SK-N-SH (cell line): Measurements from ENCODE around the gene SH3RF2. TPM values are rescaled to one million over a fixed set of nuclear protein-coding genes. Genes with fewer than 3 reads are reported as not detected.

Experiments used
- CTCF ChIA-PET: fragments of 300-600, 350-600 bp; formaldehyde crosslinking; extraction: SDS; loops from one replicate; lab custom pipeline; 2021; lab: Yijun Ruan, JAX
- POLR2A ChIA-PET: fragments of 350-600 bp; sonication (Branson Sonifier 250); formaldehyde crosslinking; extraction: SDS; loops from one replicate; lab custom pipeline; 2020; ENCODE audit warnings: antibody characterized with exemption, inconsistent platforms; lab: Yijun Ruan, JAX
- DNase-seq: peaks from one replicate; pipeline ENCODE4 v3.0.0; 2012
- H2AFZ ChIP-seq: fragments of 200-600 bp; sonication (generic); 2 replicates; pipeline ENCODE4 v1.8.1; 2016; ENCODE audit warnings: antibody characterized with exemption, mild to moderate bottlenecking, low read depth
- H3F3A ChIP-seq: fragments of 200-600 bp; sonication (generic); replicated peaks from 2 replicates; pipeline ENCODE3; 2016; ENCODE audit warnings: antibody characterized with exemption, mild to moderate bottlenecking; ENCODE audit not compliant: insufficient read depth
- H3K27ac ChIP-seq, 2 experiments: fragments of 200-500 bp in 1 of 2; fragments of 200-600 bp in 1 of 2; sonication (Bioruptor generic) in 1 of 2; sonication (generic), shearing (Covaris generic) in 1 of 2; 2 replicates each; pipeline versions ENCODE4 v1.5.1 to v1.6.1; 2014 to 2016; ENCODE audit warnings: low read depth in 2 of 2, inconsistent platforms in 1 of 2, low read length in 1 of 2, mild to moderate bottlenecking in 1 of 2, mixed read lengths in 1 of 2
- H3K27me3 ChIP-seq: fragments of 200-600 bp; sonication (generic), shearing (Covaris generic); 2 replicates; pipeline ENCODE4 v1.6.1; 2016; ENCODE audit warnings: mixed run types; ENCODE audit not compliant: insufficient read depth
- H3K36me3 ChIP-seq, 2 experiments: fragments of 200-500 bp in 1 of 2; fragments of 200-600 bp in 1 of 2; sonication (Bioruptor generic) in 1 of 2; sonication (generic) in 1 of 2; replicated peaks in 1 of 2; 2 replicates each; pipeline versions ENCODE3 to v1.5.1; 2014 to 2016; ENCODE audit warnings: low read length in 1 of 2, mild to moderate bottlenecking in 1 of 2; ENCODE audit not compliant: insufficient read depth in 2 of 2, control insufficient read depth in 1 of 2
- H3K4me1 ChIP-seq, 2 experiments: fragments of 200-500 bp in 1 of 2; fragments of 200-600 bp in 1 of 2; sonication (Bioruptor generic) in 1 of 2; sonication (generic), shearing (Covaris generic) in 1 of 2; 2 replicates each; pipeline versions ENCODE4 v1.5.1 to v1.6.1; 2014 to 2016; ENCODE audit warnings: low read depth in 1 of 2, low read length in 1 of 2, mixed run types in 1 of 2; ENCODE audit not compliant: insufficient read depth in 2 of 2, control insufficient read depth in 1 of 2
- H3K4me2 ChIP-seq: fragments of 200-600 bp; sonication (generic), shearing (Covaris generic); 2 replicates; pipeline ENCODE4 v1.6.1; 2017; ENCODE audit warnings: mixed run types
- H3K4me3 ChIP-seq, 2 experiments: fragments of 200-500 bp in 1 of 2; fragments of 200-600 bp in 1 of 2; sonication (Bioruptor generic) in 1 of 2; sonication (generic), shearing (Covaris generic) in 1 of 2; 2 replicates each; pipeline versions ENCODE4 v1.5.1 to v1.8.1; 2014 to 2016; ENCODE audit warnings: low read depth in 2 of 2, inconsistent platforms in 1 of 2, low read length in 1 of 2, mild to moderate bottlenecking in 1 of 2, mixed read lengths in 1 of 2, moderate library complexity in 1 of 2
- H3K79me2 ChIP-seq: fragments of 200-600 bp; sonication (generic); 2 replicates; pipeline ENCODE4 v1.8.1; 2017; ENCODE audit warnings: mild to moderate bottlenecking; ENCODE audit not compliant: insufficient read depth
- H3K9ac ChIP-seq: fragments of 200-600 bp; sonication (generic); 2 replicates; pipeline ENCODE4 v1.6.1; 2017; ENCODE audit warnings: mixed run types
- H3K9me2 ChIP-seq: fragments of 200-600 bp; sonication (generic); 2 replicates; pipeline ENCODE4 v1.6.1; 2017; ENCODE audit warnings: mixed run types
- H3K9me3 ChIP-seq: fragments of 200-600 bp; sonication (generic); 2 replicates; pipeline ENCODE4 v1.6.1; 2017; ENCODE audit warnings: mixed run types, mild to moderate bottlenecking, moderate library complexity
- H4K20me1 ChIP-seq: fragments of 200-600 bp; sonication (generic); 2 replicates; pipeline ENCODE4 v1.6.1; 2017; ENCODE audit warnings: mild to moderate bottlenecking, mixed run types; ENCODE audit not compliant: insufficient read depth
- CHD2 ChIP-seq: fragments of 150-350 bp; IDR thresholded peaks from 2 replicates; pipeline ENCODE4 v1.6.1; 2018; ENCODE audit warnings: low read length; ENCODE audit not compliant: partially characterized antibody
- ELF1 ChIP-seq: IDR thresholded peaks from 2 replicates; pipeline ENCODE4 v1.4.0; 2012
- EZH2phosphoT487 ChIP-seq: fragments of 200-600 bp; sonication (generic); IDR thresholded peaks from 2 replicates; pipeline ENCODE4 v1.6.1; 2017; ENCODE audit warnings: low read depth, mixed run types, mild to moderate bottlenecking, antibody characterized with exemption, moderate library complexity, borderline replicate concordance
- FOSL2 ChIP-seq: IDR thresholded peaks from 2 replicates; pipeline ENCODE4 v1.4.0; 2012; ENCODE audit warnings: low read depth, mild to moderate bottlenecking, moderate library complexity, borderline replicate concordance
- FOXM1 ChIP-seq: IDR thresholded peaks from 2 replicates; pipeline ENCODE4 v1.4.0; 2012; ENCODE audit warnings: low read depth, mild to moderate bottlenecking
- IRF3 ChIP-seq: fragments of 150-350 bp; IDR thresholded peaks from 2 replicates; pipeline ENCODE4 v1.6.1; 2016; ENCODE audit warnings: mild to moderate bottlenecking, low read depth, low read length
- JUND ChIP-seq: IDR thresholded peaks from 2 replicates; pipeline ENCODE4 v1.4.0; 2012
- MAX ChIP-seq: IDR thresholded peaks from 2 replicates; pipeline ENCODE4 v1.4.0; 2012; ENCODE audit warnings: low read depth
- NFIC ChIP-seq: IDR thresholded peaks from 2 replicates; pipeline ENCODE4 v1.4.0; 2012; ENCODE audit warnings: borderline replicate concordance
- NRF1 ChIP-seq: IDR thresholded peaks from 2 replicates; pipeline ENCODE4 v1.6.1; 2012; ENCODE audit warnings: low read depth, mild to moderate bottlenecking, low read length
- POLR2AphosphoS5 ChIP-seq: IDR thresholded peaks from 2 replicates; pipeline ENCODE4 v1.6.1; 2012; ENCODE audit warnings: low read depth, low read length
- RAD21 ChIP-seq: IDR thresholded peaks from 2 replicates; pipeline ENCODE4 v1.6.1; 2012; ENCODE audit warnings: mild to moderate bottlenecking, low read length
- RCOR1 ChIP-seq: fragments of 150-350 bp; IDR thresholded peaks from 2 replicates; pipeline ENCODE4 v1.6.1; 2017; ENCODE audit warnings: antibody characterized with exemption, low read length
- SIN3A ChIP-seq: IDR thresholded peaks from 2 replicates; pipeline ENCODE4 v1.6.1; 2012; ENCODE audit warnings: low read depth, mild to moderate bottlenecking, low read length, moderate library complexity, borderline replicate concordance
- SMC3 ChIP-seq: IDR thresholded peaks from 2 replicates; pipeline ENCODE4 v1.6.1; 2012; ENCODE audit warnings: low read depth, low read length, improper control_type of control experiment
- TAF1 ChIP-seq: IDR thresholded peaks from 2 replicates; pipeline ENCODE4 v1.6.1; 2012; ENCODE audit warnings: low read depth, mild to moderate bottlenecking, low read length, moderate library complexity, borderline replicate concordance
- TEAD4 ChIP-seq: IDR thresholded peaks from 2 replicates; pipeline ENCODE4 v1.4.0; 2012; ENCODE audit warnings: mild to moderate bottlenecking, borderline replicate concordance; ENCODE audit not compliant: insufficient read depth
- USF1 ChIP-seq: IDR thresholded peaks from 2 replicates; pipeline ENCODE4 v1.4.0; 2012; ENCODE audit warnings: low read depth, borderline replicate concordance
- YY1 ChIP-seq: IDR thresholded peaks from 2 replicates; pipeline ENCODE4 v1.4.0; 2012; ENCODE audit warnings: low read depth, mild to moderate bottlenecking
- WGBS: methylation state at CpG from one replicate; pipeline ENCODE4 v1.1.6; 2017; ENCODE audit warnings: low lambda C conversion rate; 5-methylcytosine and 5-hydroxymethylcytosine counted together
- polyA plus RNA-seq, 3 experiments: library from polyadenylated mRNA; depleted of rRNA; stranded (reverse); fragments of >200 nt; gene quantifications; 2 replicates each; pipeline ENCODE4 v1.2.3, GENCODE V29; 2012
- TF ChIP-seq, protein P1 (sequence below): IDR thresholded peaks from 2 replicates; pipeline ENCODE4 v1.4.0; 2012; ENCODE audit warnings: low read depth, borderline replicate concordance
- TF ChIP-seq, protein P2 (sequence below): IDR thresholded peaks from 2 replicates; pipeline ENCODE4; 2012

SH3RF2 gene
- polyA plus RNA-seq, 1 of the 3 experiments (the other 2 are of a cell fraction), result 0.87 TPM

DNA sequence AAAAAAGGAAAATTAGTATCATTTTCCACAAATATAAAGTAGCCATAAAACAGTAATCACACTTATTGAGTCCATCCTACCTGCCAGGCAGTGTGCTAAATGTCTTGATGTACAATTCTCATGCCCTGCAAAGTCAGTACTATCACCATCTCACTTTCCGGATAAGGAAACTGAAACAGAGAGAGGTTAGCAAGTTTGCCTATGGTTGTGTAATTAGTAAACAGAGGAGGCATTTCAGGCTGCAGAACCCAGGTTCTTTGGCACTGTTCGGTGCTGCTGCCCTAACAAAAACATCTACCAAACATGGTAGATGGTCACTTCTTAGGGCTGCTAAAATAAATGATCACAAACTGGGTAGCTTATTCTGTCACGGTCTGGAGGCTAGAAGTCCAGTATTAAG, 146.4 kb downstream of the SH3RF2 start:
- H3K9ac ChIP-seq, result no peak overlapping the region
- no peak for DNase-seq
- H3K9me2 ChIP-seq, result no peaks in the 10 kb centered on the region
- no peaks in the 10 kb centered on the region for H3K9me3 ChIP-seq
- no peak for TF ChIP-seq TAF1
- TF ChIP-seq ELF1, result no peak
- TF ChIP-seq MAX, result no peak
- TF ChIP-seq CHD2, result no peak
- TF ChIP-seq SIN3A, result no peak
- TF ChIP-seq USF1, result no peak
- TF ChIP-seq, protein P1, sequence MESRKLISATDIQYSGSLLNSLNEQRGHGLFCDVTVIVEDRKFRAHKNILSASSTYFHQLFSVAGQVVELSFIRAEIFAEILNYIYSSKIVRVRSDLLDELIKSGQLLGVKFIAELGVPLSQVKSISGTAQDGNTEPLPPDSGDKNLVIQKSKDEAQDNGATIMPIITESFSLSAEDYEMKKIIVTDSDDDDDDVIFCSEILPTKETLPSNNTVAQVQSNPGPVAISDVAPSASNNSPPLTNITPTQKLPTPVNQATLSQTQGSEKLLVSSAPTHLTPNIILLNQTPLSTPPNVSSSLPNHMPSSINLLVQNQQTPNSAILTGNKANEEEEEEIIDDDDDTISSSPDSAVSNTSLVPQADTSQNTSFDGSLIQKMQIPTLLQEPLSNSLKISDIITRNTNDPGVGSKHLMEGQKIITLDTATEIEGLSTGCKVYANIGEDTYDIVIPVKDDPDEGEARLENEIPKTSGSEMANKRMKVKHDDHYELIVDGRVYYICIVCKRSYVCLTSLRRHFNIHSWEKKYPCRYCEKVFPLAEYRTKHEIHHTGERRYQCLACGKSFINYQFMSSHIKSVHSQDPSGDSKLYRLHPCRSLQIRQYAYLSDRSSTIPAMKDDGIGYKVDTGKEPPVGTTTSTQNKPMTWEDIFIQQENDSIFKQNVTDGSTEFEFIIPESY, result no peak
- no peak for TF ChIP-seq POLR2AphosphoS5
- no peak for TF ChIP-seq FOXM1
- no peak for TF ChIP-seq IRF3
- no peak for TF ChIP-seq TEAD4
- no peak for TF ChIP-seq EZH2phosphoT487
- TF ChIP-seq RCOR1, result no peak
- TF ChIP-seq NFIC, result no peak
- H3K36me3 ChIP-seq, result no peaks in the 10 kb centered on the region
- ChIA-PET POLR2A (no interaction called here), CTCF (no interaction called here)
- H3K4me1 ChIP-seq, result no peaks in the 10 kb centered on the region
- H3K4me3 ChIP-seq, result no peak overlapping the region
- H4K20me1 ChIP-seq, result no peaks in the 10 kb centered on the region
- H3K79me2 ChIP-seq, result no peaks in the 10 kb centered on the region
- H3F3A ChIP-seq, result no peaks in the 10 kb centered on the region
- no peak overlapping the region for H2AFZ ChIP-seq
- no peak overlapping the region for H3K4me2 ChIP-seq
- H3K27me3 ChIP-seq, result no peaks in the 10 kb centered on the region
- 87% methylated on average over 3 of the region's 3 CpGs for WGBS
- H3K27ac ChIP-seq, result no peak overlapping the region

- Histone ChIP-seq H3K9me3 (no peaks in the 10 kb centered on the region), H3K9me2 (no peaks in the 10 kb centered on the region), H4K20me1 (no peaks in the 10 kb centered on the region), H2AFZ (no peak overlapping the region), H3K36me3 (no peaks in the 10 kb centered on the region), H3K79me2 (no peaks in the 10 kb centered on the region), H3K4me2 (no peak overlapping the region), H3K27ac (no peak overlapping the region), H3K9ac (no peak overlapping the region), H3K4me1 (no peaks in the 10 kb centered on the region), H3K27me3 (no peaks in the 10 kb centered on the region), H3F3A (no peaks in the 10 kb centered on the region), H3K4me3 (no peak overlapping the region)
- 96% methylated on average over 4 of the region's 4 CpGs for WGBS
- POLR2A ChIA-PET, result no interaction called here
- TF ChIP-seq RAD21, result no peak
- TF ChIP-seq JUND, result no peak
- no peak for TF ChIP-seq FOXM1
- no peak for TF ChIP-seq RCOR1
- no peak for TF ChIP-seq YY1
- TF ChIP-seq, protein P2, sequence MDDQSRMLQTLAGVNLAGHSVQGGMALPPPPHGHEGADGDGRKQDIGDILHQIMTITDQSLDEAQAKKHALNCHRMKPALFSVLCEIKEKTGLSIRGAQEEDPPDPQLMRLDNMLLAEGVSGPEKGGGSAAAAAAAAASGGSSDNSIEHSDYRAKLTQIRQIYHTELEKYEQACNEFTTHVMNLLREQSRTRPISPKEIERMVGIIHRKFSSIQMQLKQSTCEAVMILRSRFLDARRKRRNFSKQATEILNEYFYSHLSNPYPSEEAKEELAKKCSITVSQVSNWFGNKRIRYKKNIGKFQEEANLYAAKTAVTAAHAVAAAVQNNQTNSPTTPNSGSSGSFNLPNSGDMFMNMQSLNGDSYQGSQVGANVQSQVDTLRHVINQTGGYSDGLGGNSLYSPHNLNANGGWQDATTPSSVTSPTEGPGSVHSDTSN, result no peak
- no peak for TF ChIP-seq NRF1
- no peak for TF ChIP-seq EZH2phosphoT487
- TF ChIP-seq SIN3A, result no peak
- no peak for TF ChIP-seq FOSL2
- TF ChIP-seq IRF3, result no peak
- no peak for TF ChIP-seq SMC3
- TF ChIP-seq ELF1, result no peak
- no peak for DNase-seq
- CTCF ChIA-PET, result no interaction called here
Measured at GRCh38 chr5:146084376-146084775, 148.0 kb downstream of the SH3RF2 start.
